ENCODE results near the gene ZNF322.
"Not testable (repeated sequence)": the region's sequence is repeated elsewhere in the genome, so short reads cannot be mapped to it uniquely, and the experiment has no call there.

DNA sequence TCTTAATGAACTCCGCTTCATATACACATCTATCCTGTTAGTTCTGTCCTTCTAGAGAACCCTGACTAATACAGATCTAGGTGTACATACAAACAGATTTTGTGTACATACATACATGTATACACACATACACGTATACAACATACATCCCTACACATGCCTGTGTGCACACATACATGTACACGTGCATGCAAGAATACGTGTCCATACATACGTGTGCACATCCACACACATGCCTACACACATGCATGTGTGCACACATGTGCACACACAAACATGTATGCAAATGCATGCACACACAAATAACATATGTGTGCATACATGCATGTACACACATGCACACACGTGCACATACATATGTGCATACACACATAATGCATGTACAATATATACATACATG, 10.5 kb upstream of the ZNF322 start:
- not testable (repeated sequence) for TF ChIP-seq EZH2phosphoT487 (IDR thresholded peaks at IDR 0.05; ENCODE audit: borderline replicate concordance, low read depth); SIN3A (IDR thresholded peaks at IDR 0.05; ENCODE audit: borderline replicate concordance, low read depth, low read length)
